H9 (cell line): ENCODE data around the gene MYO5B. TPM values are rescaled to one million over a fixed set of nuclear protein-coding genes. Genes with fewer than 3 reads are reported as not detected.

Source experiments
- DNase-seq: peaks from one replicate; pipeline ENCODE4 v3.0.0-alpha.2; 2017
- H2AFZ ChIP-seq: one replicate; pipeline ENCODE4 v1.6.1; 2013; ENCODE audit warnings: mild to moderate bottlenecking, low read length, control low read depth, moderate library complexity
- H2AK5ac ChIP-seq: 2 replicates; pipeline ENCODE4 v1.6.1; 2013; ENCODE audit warnings: low read length, control low read depth, mixed read lengths; ENCODE audit not compliant: insufficient read length
- H2BK120ac ChIP-seq: one replicate; pipeline ENCODE4 v1.6.1; 2013; ENCODE audit warnings: low read depth, mild to moderate bottlenecking, low read length, control low read depth, inconsistent platforms; ENCODE audit not compliant: poor library complexity, severe bottlenecking
- H2BK12ac ChIP-seq: 2 replicates; pipeline ENCODE4 v1.6.1; 2013; ENCODE audit warnings: low read length, control low read depth, mixed read lengths, low read depth; ENCODE audit not compliant: insufficient read length
- H2BK15ac ChIP-seq: 2 replicates; pipeline ENCODE4 v1.6.1; 2013; ENCODE audit warnings: low read depth, low read length, control low read depth
- H2BK20ac ChIP-seq: one replicate; pipeline ENCODE4 v1.6.1; 2013; ENCODE audit warnings: low read depth, mild to moderate bottlenecking, low read length, control low read depth, inconsistent platforms; ENCODE audit not compliant: poor library complexity, severe bottlenecking
- H2BK5ac ChIP-seq: 2 replicates; pipeline ENCODE4 v1.6.1; 2013; ENCODE audit warnings: low read length, control low read depth, mixed read lengths; ENCODE audit not compliant: insufficient read length
- H3K14ac ChIP-seq: 2 replicates; pipeline ENCODE4 v1.6.1; 2013; ENCODE audit warnings: low read length, control low read depth; ENCODE audit not compliant: insufficient read depth
- H3K18ac ChIP-seq: 2 replicates; pipeline ENCODE4 v1.6.1; 2013; ENCODE audit warnings: low read depth, mild to moderate bottlenecking, mixed read lengths, low read length, control low read depth; ENCODE audit not compliant: insufficient read length
- H3K23ac ChIP-seq: 2 replicates; pipeline ENCODE4 v1.6.1; 2013; ENCODE audit warnings: low read length, control low read depth, mixed read lengths, low read depth; ENCODE audit not compliant: insufficient read length
- H3K23me2 ChIP-seq: 2 replicates; pipeline ENCODE4 v1.6.1; 2013; ENCODE audit warnings: low read depth, mild to moderate bottlenecking, mixed read lengths, low read length, control low read depth; ENCODE audit not compliant: insufficient read length, poor library complexity, severe bottlenecking
- H3K27ac ChIP-seq: 2 replicates; pipeline ENCODE4 v1.5.1; 2013; ENCODE audit warnings: low read length, control low read depth, mixed read lengths, low read depth; ENCODE audit not compliant: insufficient read length
- H3K27me3 ChIP-seq: 2 replicates; pipeline ENCODE4 v1.6.1; 2013; ENCODE audit warnings: low read length, control low read depth, inconsistent platforms; ENCODE audit not compliant: insufficient read depth
- H3K4ac ChIP-seq: 2 replicates; pipeline ENCODE4 v1.6.1; 2013; ENCODE audit warnings: low read depth, mild to moderate bottlenecking, control low read depth, inconsistent platforms, low read length, moderate library complexity
- H3K4me1 ChIP-seq: 2 replicates; pipeline ENCODE4 v1.6.1; 2013; ENCODE audit warnings: low read length, control low read depth, inconsistent platforms; ENCODE audit not compliant: insufficient read depth
- H3K4me2 ChIP-seq: 2 replicates; pipeline ENCODE4 v1.6.1; 2013; ENCODE audit warnings: low read length, control low read depth, mixed read lengths; ENCODE audit not compliant: insufficient read length, insufficient read depth
- H3K56ac ChIP-seq: 2 replicates; pipeline ENCODE4 v1.6.1; 2013; ENCODE audit warnings: low read depth, mild to moderate bottlenecking, mixed read lengths, low read length, control low read depth; ENCODE audit not compliant: insufficient read length
- H3K79me1 ChIP-seq: 2 replicates; pipeline ENCODE4 v1.6.1; 2013; ENCODE audit warnings: low read depth, mild to moderate bottlenecking, moderate library complexity, low read length, control low read depth, inconsistent platforms; ENCODE audit not compliant: insufficient read depth, poor library complexity, severe bottlenecking
- H3K79me2 ChIP-seq: 2 replicates; pipeline ENCODE4 v1.6.1; 2013; ENCODE audit warnings: low read length, control low read depth, inconsistent platforms; ENCODE audit not compliant: insufficient read depth
- H3K9ac ChIP-seq: 2 replicates; pipeline ENCODE4 v1.6.1; 2013; ENCODE audit warnings: low read length, control low read depth, mixed read lengths; ENCODE audit not compliant: insufficient read length; ENCODE audit errors: extremely low read depth
- H3K9me3 ChIP-seq: one replicate; pipeline ENCODE4 v1.6.1; 2013; ENCODE audit warnings: low read depth, low read length, inconsistent platforms; ENCODE audit not compliant: control insufficient read depth
- H3T11ph ChIP-seq: one replicate; pipeline ENCODE4 v1.6.1; 2013; ENCODE audit warnings: mild to moderate bottlenecking, low read length, control low read depth, inconsistent platforms
- H4K20me1 ChIP-seq: one replicate; pipeline ENCODE4 v1.6.1; 2013; ENCODE audit not compliant: control insufficient read depth, insufficient read length, insufficient read depth
- H4K5ac ChIP-seq: 2 replicates; pipeline ENCODE4 v1.6.1; 2013; ENCODE audit warnings: low read depth, mild to moderate bottlenecking, mixed read lengths, low read length, control low read depth; ENCODE audit not compliant: insufficient read length
- H4K8ac ChIP-seq: replicated peaks from 2 replicates; pipeline ENCODE4 v1.6.1; 2013; ENCODE audit warnings: low read length, control low read depth, mixed read lengths, low read depth; ENCODE audit not compliant: insufficient read length
- H4K91ac ChIP-seq: 2 replicates; pipeline ENCODE4 v1.6.1; 2013; ENCODE audit warnings: low read depth, mild to moderate bottlenecking, moderate library complexity, mixed read lengths, low read length, control low read depth; ENCODE audit not compliant: insufficient read length
- H3K27ac Mint-ChIP-seq, 3 experiments: 2 replicates in 2 of 3; 3 replicates in 1 of 3; pipeline ENCODE4 v1.8.0; 2020 to 2021; ENCODE audit warnings: mixed read lengths in 3 of 3, mild to moderate bottlenecking in 1 of 3, moderate library complexity in 1 of 3
- H3K27me3 Mint-ChIP-seq: 2 replicates; pipeline ENCODE4 v1.8.0; 2021; ENCODE audit warnings: low read depth, mild to moderate bottlenecking, moderate library complexity, mixed read lengths
- H3K36me3 Mint-ChIP-seq, 3 experiments: 2 replicates in 2 of 3; 3 replicates in 1 of 3; pipeline ENCODE4 v1.8.0; 2020 to 2021; ENCODE audit warnings: low read depth in 3 of 3, mixed read lengths in 3 of 3; ENCODE audit not compliant: insufficient read depth in 1 of 3
- H3K4me1 Mint-ChIP-seq, 2 experiments: 2 replicates each; pipeline ENCODE4 v1.8.0; 2020; ENCODE audit warnings: mixed read lengths in 2 of 2
- H3K4me3 Mint-ChIP-seq, 2 experiments: 2 replicates in 1 of 2; 3 replicates in 1 of 2; pipeline ENCODE4 v1.8.0; 2020 to 2021; ENCODE audit warnings: mild to moderate bottlenecking in 2 of 2, mixed read lengths in 2 of 2, moderate library complexity in 1 of 2
- H3K9me3 Mint-ChIP-seq, 2 experiments: 2 replicates in 1 of 2; 3 replicates in 1 of 2; pipeline ENCODE4 v1.8.0; 2020; ENCODE audit warnings: mild to moderate bottlenecking in 2 of 2, mixed read lengths in 2 of 2, moderate library complexity in 1 of 2
- CTCF ChIP-seq: fragments of 200-600 bp; sonication (generic); conservative IDR thresholded peaks from 3 replicates; pipeline ENCODE4 v1.8.0; 2021; ENCODE audit warnings: antibody characterized with exemption, mild to moderate bottlenecking
- WGBS: extraction: QIAGEN DNeasy Blood & Tissue Kit; methylation state at CpG from one replicate; pipeline ENCODE4 v1.1.7; 2013; ENCODE audit warnings: missing lambda C conversion rate, low lambda C conversion rate, mixed read lengths; ENCODE audit not compliant: insufficient read length; ENCODE audit errors: extremely low coverage; 5-methylcytosine and 5-hydroxymethylcytosine counted together
- total RNA-seq: library from RNA; stranded (reverse); gene quantifications from 2 replicates; pipeline ENCODE4 v1.2.1, GENCODE V29; 2021

The MYO5B gene
- total RNA-seq, 1 experiment from 2014 or later = 9.3 TPM

- WGBS = no CpG with 5 or more reads among the region's 5 CpGs
- Mint-ChIP-seq H3K27ac (peak overlapping the region in 1 of 3 experiments; percentile 46; a peak in 1 of 7 replicates), H3K4me1 (peaks cover 11% of the 10 kb centered on the region in 2 experiments), H3K27me3 (no peaks in the 10 kb centered on the region), H3K4me3 (no peak overlapping the region), H3K9me3 (no peaks in the 10 kb centered on the region), H3K36me3 (no peaks in the 10 kb centered on the region)
- Histone ChIP-seq H2BK120ac (no peak overlapping the region), H2AK5ac (no peak overlapping the region), H3K14ac (no peak overlapping the region), H3K27ac (no peak overlapping the region), H3T11ph (no peak overlapping the region), H3K4ac (no peak overlapping the region), H2BK15ac (no peak overlapping the region), H3K79me1 (no peaks in the 10 kb centered on the region), H3K4me2 (no peak overlapping the region), H3K23me2 (no peaks in the 10 kb centered on the region), H2AFZ (no peak overlapping the region), H3K56ac (no peak overlapping the region), H4K8ac (no peak overlapping the region), H3K9me3 (no peaks in the 10 kb centered on the region), H3K23ac (no peak overlapping the region), H2BK12ac (no peak overlapping the region), H3K18ac (no peak overlapping the region), H3K9ac (no peak overlapping the region), H4K5ac (no peak overlapping the region), H2BK5ac (no peak overlapping the region), H4K91ac (no peak overlapping the region), H3K79me2 (no peaks in the 10 kb centered on the region), H2BK20ac (no peak overlapping the region), H4K20me1 (no peaks in the 10 kb centered on the region), H3K27me3 (no peaks in the 10 kb centered on the region), H3K4me1 (no peaks in the 10 kb centered on the region; the same call in 1 of the 2 replicates)
- TF ChIP-seq CTCF = no peak
- peak; percentile 42 for DNase-seq
Observed at GRCh38 chr18:50183556-50183955, 11.4 kb downstream of the MYO5B start.
